Right lobe of liver (tissue), 4 donors: ENCODE results near the gene NCKAP5.

Experiments used
- POLR2A ChIP-seq: fragments of 450-650 bp; IDR thresholded peaks from one replicate; pipeline ENCODE4 v1.6.1; 2017; ENCODE audit warnings: antibody characterized with exemption, mild to moderate bottlenecking
- TF ChIP-seq, protein P1 (sequence below), 4 donors: fragments of 200-600 bp in 3 of 4; fragments of 450-650 bp in 1 of 4; IDR thresholded peaks; one replicate each; pipeline versions ENCODE4 v1.5.1 to v1.8.0; 2016 to 2022; ENCODE audit warnings: antibody characterized with exemption in 4 of 4, mild to moderate bottlenecking in 2 of 4
- donor health status: DM: no; HTN: no; CAD: no.
- donor health status: DM: no; HTN: no; CAD: no.
- donor health status: DM: no; HTN: yes; CAD: no.

DNA sequence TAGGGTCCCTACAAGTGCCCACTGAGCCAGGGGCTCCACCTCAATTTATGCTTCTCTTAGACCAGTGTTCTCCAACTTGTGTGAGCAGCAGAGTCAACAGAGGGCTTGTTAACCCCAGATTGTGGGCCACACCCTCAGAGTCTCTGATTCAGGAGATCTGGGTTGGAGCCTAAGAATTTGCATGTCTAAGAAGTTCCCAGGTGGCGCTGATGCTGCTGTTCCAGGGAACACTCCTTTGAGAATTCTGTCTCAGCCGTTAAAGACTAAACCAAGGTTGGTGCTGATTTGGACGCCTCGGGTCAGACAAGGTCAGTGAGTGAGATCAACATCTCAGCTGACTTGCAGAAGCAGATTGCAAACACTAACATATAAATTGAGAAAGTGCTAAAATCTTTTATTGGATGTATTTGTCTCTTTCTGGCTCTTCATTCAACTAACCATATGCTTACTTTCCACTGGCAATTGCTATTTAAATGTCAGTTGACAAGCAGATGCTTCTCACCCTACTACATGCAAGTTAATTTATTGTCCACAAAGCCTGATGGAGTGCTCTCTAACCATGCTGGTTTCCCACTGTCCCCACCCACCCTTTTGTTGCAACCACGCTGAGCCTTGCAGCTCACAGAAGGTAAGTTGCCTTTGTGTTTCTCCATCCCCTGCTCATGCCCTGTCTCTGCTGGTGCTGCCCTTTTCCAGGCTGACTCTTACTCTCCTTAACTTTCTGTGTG lies 929.8 kb downstream of the NCKAP5 start:
- TF ChIP-seq, protein P1, sequence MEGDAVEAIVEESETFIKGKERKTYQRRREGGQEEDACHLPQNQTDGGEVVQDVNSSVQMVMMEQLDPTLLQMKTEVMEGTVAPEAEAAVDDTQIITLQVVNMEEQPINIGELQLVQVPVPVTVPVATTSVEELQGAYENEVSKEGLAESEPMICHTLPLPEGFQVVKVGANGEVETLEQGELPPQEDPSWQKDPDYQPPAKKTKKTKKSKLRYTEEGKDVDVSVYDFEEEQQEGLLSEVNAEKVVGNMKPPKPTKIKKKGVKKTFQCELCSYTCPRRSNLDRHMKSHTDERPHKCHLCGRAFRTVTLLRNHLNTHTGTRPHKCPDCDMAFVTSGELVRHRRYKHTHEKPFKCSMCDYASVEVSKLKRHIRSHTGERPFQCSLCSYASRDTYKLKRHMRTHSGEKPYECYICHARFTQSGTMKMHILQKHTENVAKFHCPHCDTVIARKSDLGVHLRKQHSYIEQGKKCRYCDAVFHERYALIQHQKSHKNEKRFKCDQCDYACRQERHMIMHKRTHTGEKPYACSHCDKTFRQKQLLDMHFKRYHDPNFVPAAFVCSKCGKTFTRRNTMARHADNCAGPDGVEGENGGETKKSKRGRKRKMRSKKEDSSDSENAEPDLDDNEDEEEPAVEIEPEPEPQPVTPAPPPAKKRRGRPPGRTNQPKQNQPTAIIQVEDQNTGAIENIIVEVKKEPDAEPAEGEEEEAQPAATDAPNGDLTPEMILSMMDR (IDR thresholded peaks at IDR 0.05) = no peak
- TF ChIP-seq POLR2A = no peak
